ENCODE results near the gene FBXO42. TPM values are rescaled to one million over a fixed set of nuclear protein-coding genes. Genes with fewer than 3 reads are reported as not detected.

FBXO42 gene
- total and polyA plus RNA-seq, 8 donors = 4.3 to 35.4 (median 13.9) TPM

GRCh38 chr1:16219968-16220500 lies 132.2 kb downstream of the FBXO42 start:
- no peak for DNase-seq
- 88 to 95% (median 91%) methylated on average over 4 of the region's 4 CpGs for WGBS, 5 donors
- Histone ChIP-seq H3K36me3 (no peaks in the 10 kb centered on the region), H3K9me3 (no peaks in the 10 kb centered on the region), H3K27ac (no peak overlapping the region), H3K4me1 (peaks cover 14 to 27% (median 25%) of the 10 kb centered on the region in 4 donors), H3K4me3 (no peak overlapping the region), H3K27me3 (no peaks in the 10 kb centered on the region)
- intact Hi-C loops (cut with DNase I; ENCODE audit: low total_unique reads) = no loop called here
- TF ChIP-seq POLR2AphosphoS5 (IDR thresholded peaks at IDR 0.05) = no peak
- TF ChIP-seq EP300 (IDR thresholded peaks at IDR 0.05) = no peak
- no peak for TF ChIP-seq POLR2A (IDR thresholded peaks at IDR 0.05)
- TF ChIP-seq, protein P1, sequence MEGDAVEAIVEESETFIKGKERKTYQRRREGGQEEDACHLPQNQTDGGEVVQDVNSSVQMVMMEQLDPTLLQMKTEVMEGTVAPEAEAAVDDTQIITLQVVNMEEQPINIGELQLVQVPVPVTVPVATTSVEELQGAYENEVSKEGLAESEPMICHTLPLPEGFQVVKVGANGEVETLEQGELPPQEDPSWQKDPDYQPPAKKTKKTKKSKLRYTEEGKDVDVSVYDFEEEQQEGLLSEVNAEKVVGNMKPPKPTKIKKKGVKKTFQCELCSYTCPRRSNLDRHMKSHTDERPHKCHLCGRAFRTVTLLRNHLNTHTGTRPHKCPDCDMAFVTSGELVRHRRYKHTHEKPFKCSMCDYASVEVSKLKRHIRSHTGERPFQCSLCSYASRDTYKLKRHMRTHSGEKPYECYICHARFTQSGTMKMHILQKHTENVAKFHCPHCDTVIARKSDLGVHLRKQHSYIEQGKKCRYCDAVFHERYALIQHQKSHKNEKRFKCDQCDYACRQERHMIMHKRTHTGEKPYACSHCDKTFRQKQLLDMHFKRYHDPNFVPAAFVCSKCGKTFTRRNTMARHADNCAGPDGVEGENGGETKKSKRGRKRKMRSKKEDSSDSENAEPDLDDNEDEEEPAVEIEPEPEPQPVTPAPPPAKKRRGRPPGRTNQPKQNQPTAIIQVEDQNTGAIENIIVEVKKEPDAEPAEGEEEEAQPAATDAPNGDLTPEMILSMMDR (IDR thresholded peaks at IDR 0.05) = no peak

DNA sequence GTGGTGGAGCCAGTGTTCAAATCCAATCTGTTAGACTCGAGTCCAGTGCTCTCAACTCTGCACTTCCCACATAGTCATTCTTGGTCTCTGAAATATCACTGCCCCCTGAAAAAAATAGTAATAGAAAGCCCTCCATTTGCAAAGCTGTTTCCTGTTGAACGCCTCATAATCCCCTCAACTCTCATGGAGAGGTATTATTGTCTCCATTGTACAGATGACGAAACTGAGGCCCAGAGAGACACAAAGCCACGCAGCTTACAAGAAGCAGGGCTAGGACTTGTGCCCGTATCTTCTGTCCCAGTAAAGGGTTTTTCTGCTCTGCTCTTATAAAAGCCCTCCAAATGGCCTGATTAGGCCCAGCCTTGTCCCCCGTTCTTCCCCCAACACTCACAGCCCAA lies 133.6 kb downstream of the FBXO42 start:
- TF ChIP-seq POLR2A (IDR thresholded peaks at IDR 0.05) = no peak
- no peak for TF ChIP-seq POLR2AphosphoS5 (IDR thresholded peaks at IDR 0.05)
- TF ChIP-seq EP300 (IDR thresholded peaks at IDR 0.05) = no peak
- TF ChIP-seq, protein P1 (IDR thresholded peaks at IDR 0.05) = no peak
- 89 to 94% (median 92%) methylated on average over 6 of the region's 6 CpGs for WGBS, 5 donors
- Histone ChIP-seq H3K4me3 (no peak overlapping the region), H3K27me3 (no peaks in the 10 kb centered on the region), H3K9me3 (no peaks in the 10 kb centered on the region), H3K36me3 (no peaks in the 10 kb centered on the region), H3K4me1 (peaks cover 14 to 27% (median 25%) of the 10 kb centered on the region in 4 donors), H3K27ac (peak overlapping the region in 4 of 5 donors; percentile 72 to 92 (median 86))
- intact Hi-C loops (cut with DNase I; ENCODE audit: low total_unique reads) = no loop called here
- no peak for DNase-seq

- peak in 1 of 2 donors; percentile 50 for DNase-seq
- TF ChIP-seq POLR2A (IDR thresholded peaks at IDR 0.05) = no peak
- no peak for TF ChIP-seq EP300 (IDR thresholded peaks at IDR 0.05)
- TF ChIP-seq POLR2AphosphoS5 (IDR thresholded peaks at IDR 0.05) = no peak
- TF ChIP-seq, protein P1 (IDR thresholded peaks at IDR 0.05) = no peak
- peak overlapping the region; percentile 72 to 92 (median 84) for H3K27ac ChIP-seq
- intact Hi-C loops (cut with DNase I; ENCODE audit: low total_unique reads) = no loop called here
- peak overlapping the region; percentile 49 to 56 (median 52) for H3K4me3 ChIP-seq
- H3K27me3 ChIP-seq = no peaks in the 10 kb centered on the region
- no peaks in the 10 kb centered on the region for H3K9me3 ChIP-seq
- peaks cover 14 to 30% (median 25%) of the 10 kb centered on the region in 4 donors for H3K4me1 ChIP-seq
- 55 to 69% (median 61%) methylated on average over 12 of the region's 12 CpGs for WGBS, 5 donors
- H3K36me3 ChIP-seq = no peaks in the 10 kb centered on the region
Observed at GRCh38 chr1:16218014-16218673, 134.1 kb downstream of the FBXO42 start.

DNA sequence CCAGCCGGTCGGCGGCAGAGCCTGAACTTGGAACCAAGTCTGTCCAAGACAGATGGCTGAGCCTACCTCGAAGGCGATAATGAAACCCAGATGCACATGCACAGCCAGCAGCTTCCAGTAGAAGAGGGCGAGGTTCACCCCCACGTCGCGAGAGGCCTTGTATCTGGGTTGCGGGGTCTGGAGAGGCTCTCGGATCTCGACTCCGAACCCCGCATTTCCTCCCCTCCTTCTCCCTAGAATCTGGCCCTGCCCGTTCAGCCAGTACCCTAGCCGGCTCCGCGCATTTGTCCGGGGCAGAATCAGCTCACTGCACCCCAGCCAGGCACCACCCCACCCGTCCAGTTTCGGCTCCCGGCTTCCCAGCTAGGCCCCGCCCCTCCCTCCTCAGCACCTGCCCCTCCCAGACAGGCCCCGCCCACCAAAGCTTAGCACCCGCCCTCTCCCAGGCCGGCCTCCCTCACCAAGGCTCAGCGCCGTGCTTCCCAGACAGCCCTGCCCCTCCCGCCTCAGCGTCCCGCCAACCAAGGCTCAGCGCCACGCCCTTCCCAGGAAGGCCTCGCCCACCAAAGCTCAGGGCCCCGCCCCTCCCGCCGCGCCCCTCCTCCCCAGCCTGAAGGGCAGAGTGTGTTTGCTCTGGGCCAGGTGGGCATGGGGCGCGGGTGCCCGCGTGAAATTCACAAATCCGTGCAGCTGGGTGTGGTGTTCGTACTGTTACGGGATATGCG lies 135.1 kb downstream of the FBXO42 start:
- Histone ChIP-seq H3K4me1 (peaks cover 14 to 36% (median 29%) of the 10 kb centered on the region in 4 donors), H3K27ac (peak overlapping the region; percentile 83 to 92 (median 85)), H3K9me3 (no peaks in the 10 kb centered on the region), H3K27me3 (no peaks in the 10 kb centered on the region), H3K4me3 (peak overlapping the region; percentile 49 to 56 (median 52)), H3K36me3 (no peaks in the 10 kb centered on the region)
- 1 to 2% (median 2%) methylated on average over 23 to 46 of the region's 46 CpGs for WGBS, 5 donors
- DNase-seq = peak; percentile 99 to 100
- TF ChIP-seq POLR2AphosphoS5 (IDR thresholded peaks at IDR 0.05) (peak in 2 of 3 donors; percentile 35 to 82), POLR2A (IDR thresholded peaks at IDR 0.05) (peak in 1 of 4 donors; percentile 35)
- TF ChIP-seq, protein P1 (IDR thresholded peaks at IDR 0.05) = no peak
- intact Hi-C loops (cut with DNase I; ENCODE audit: low total_unique reads) = no loop called here

All from stomach (tissue), 9 donors.